ENCODE measurements around the gene ZNF324B. TPM values are rescaled to one million over a fixed set of nuclear protein-coding genes. Genes with fewer than 3 reads are reported as not detected.

The ZNF324B gene
- total RNA-seq, 1 experiment from 2014 or later = 6.3 TPM

DNA sequence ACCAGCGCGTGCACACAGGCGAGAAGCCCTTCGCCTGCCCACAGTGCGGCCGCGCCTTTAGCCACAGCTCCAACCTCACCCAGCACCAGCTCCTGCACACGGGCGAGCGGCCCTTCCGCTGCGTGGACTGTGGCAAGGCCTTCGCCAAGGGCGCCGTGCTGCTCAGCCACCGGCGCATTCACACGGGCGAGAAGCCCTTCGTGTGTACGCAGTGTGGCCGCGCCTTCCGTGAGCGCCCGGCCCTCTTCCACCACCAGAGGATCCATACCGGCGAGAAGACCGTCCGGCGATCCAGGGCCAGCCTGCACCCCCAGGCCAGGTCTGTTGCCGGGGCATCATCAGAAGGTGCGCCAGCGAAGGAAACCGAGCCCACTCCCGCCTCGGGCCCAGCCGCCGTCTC is 20.3 kb downstream of the ZNF324B start:
- H2AFZ ChIP-seq (ENCODE audit: low read length) = no peak overlapping the region
- peaks cover 2 to 20% (median 4%) of the 10 kb centered on the region in 3 experiments; a peak in 6 of 7 replicates for H3K36me3 Mint-ChIP-seq (ENCODE audit: insufficient read depth in 1 of 3, low read depth in 3 of 3)
- H2BK15ac ChIP-seq (ENCODE audit: low read depth, low read length) = no peak overlapping the region
- no peak overlapping the region for H4K8ac ChIP-seq (replicated peaks; ENCODE audit: insufficient read length, low read depth, low read length)
- no peak overlapping the region for H3K4ac ChIP-seq (ENCODE audit: low read depth, low read length)
- H3K27me3 ChIP-seq (ENCODE audit: insufficient read depth, low read length) = no peaks in the 10 kb centered on the region
- no peak overlapping the region for H3K4me3 Mint-ChIP-seq
- WGBS (ENCODE audit: extremely low coverage, insufficient read length, low lambda C conversion rate) = no CpG with 5 or more reads among the region's 39 CpGs
- DNase-seq = peak; percentile 18
- H3K9me3 ChIP-seq (ENCODE audit: control insufficient read depth, low read depth, low read length) = no peaks in the 10 kb centered on the region
- no peak overlapping the region for H2BK12ac ChIP-seq (ENCODE audit: insufficient read length, low read depth, low read length)
- no peaks in the 10 kb centered on the region for H3K79me1 ChIP-seq (ENCODE audit: insufficient read depth, low read depth, low read length, poor library complexity, severe bottlenecking)
- no peak overlapping the region for H3K23ac ChIP-seq (ENCODE audit: insufficient read length, low read depth, low read length)
- H2AK5ac ChIP-seq (ENCODE audit: insufficient read length, low read length) = no peak overlapping the region
- H4K20me1 ChIP-seq (ENCODE audit: control insufficient read depth, insufficient read depth, insufficient read length) = no peaks in the 10 kb centered on the region
- H2BK5ac ChIP-seq (ENCODE audit: insufficient read length, low read length) = no peak overlapping the region
- no peak overlapping the region for H3K27ac ChIP-seq (ENCODE audit: insufficient read length, low read depth, low read length)
- H3K4me1 ChIP-seq (ENCODE audit: insufficient read depth, low read length) = no peaks in the 10 kb centered on the region
- no peak overlapping the region for H2BK120ac ChIP-seq (ENCODE audit: low read depth, low read length, poor library complexity, severe bottlenecking)
- no peak overlapping the region for H3K4me2 ChIP-seq (ENCODE audit: insufficient read depth, insufficient read length, low read length)
- H3K27me3 Mint-ChIP-seq (ENCODE audit: low read depth) = no peaks in the 10 kb centered on the region
- no peak overlapping the region for H3K9ac ChIP-seq (ENCODE audit: extremely low read depth, insufficient read length, low read length)
- H3K4me1 Mint-ChIP-seq = peaks cover 17% of the 10 kb centered on the region in 2 experiments
- H3K14ac ChIP-seq (ENCODE audit: insufficient read depth, low read length) = no peak overlapping the region
- no peak overlapping the region for H3T11ph ChIP-seq (ENCODE audit: low read length)
- H2BK20ac ChIP-seq (ENCODE audit: low read depth, low read length, poor library complexity, severe bottlenecking) = no peak overlapping the region
- no peaks in the 10 kb centered on the region; a peak in 1 of 5 replicates for H3K9me3 Mint-ChIP-seq
- peaks cover 6% of the 10 kb centered on the region for H3K23me2 ChIP-seq (ENCODE audit: insufficient read length, low read depth, low read length, poor library complexity, severe bottlenecking)
- H3K18ac ChIP-seq (ENCODE audit: insufficient read length, low read depth, low read length) = no peak overlapping the region
- no peak overlapping the region for H3K27ac Mint-ChIP-seq
- no peaks in the 10 kb centered on the region for H3K79me2 ChIP-seq (ENCODE audit: insufficient read depth, low read length)
- no peak overlapping the region for H4K91ac ChIP-seq (ENCODE audit: insufficient read length, low read depth, low read length)
- H3K56ac ChIP-seq (ENCODE audit: insufficient read length, low read depth, low read length) = no peak overlapping the region
- TF ChIP-seq, protein P1, sequence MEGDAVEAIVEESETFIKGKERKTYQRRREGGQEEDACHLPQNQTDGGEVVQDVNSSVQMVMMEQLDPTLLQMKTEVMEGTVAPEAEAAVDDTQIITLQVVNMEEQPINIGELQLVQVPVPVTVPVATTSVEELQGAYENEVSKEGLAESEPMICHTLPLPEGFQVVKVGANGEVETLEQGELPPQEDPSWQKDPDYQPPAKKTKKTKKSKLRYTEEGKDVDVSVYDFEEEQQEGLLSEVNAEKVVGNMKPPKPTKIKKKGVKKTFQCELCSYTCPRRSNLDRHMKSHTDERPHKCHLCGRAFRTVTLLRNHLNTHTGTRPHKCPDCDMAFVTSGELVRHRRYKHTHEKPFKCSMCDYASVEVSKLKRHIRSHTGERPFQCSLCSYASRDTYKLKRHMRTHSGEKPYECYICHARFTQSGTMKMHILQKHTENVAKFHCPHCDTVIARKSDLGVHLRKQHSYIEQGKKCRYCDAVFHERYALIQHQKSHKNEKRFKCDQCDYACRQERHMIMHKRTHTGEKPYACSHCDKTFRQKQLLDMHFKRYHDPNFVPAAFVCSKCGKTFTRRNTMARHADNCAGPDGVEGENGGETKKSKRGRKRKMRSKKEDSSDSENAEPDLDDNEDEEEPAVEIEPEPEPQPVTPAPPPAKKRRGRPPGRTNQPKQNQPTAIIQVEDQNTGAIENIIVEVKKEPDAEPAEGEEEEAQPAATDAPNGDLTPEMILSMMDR (conservative IDR thresholded peaks at IDR 0.05) = no peak
- H4K5ac ChIP-seq (ENCODE audit: insufficient read length, low read depth, low read length) = no peak overlapping the region
